PFSK-1 (cell line): ENCODE measurements around the gene ATG4B.

Experiments
- FOXP2 ChIP-seq: optimal IDR thresholded peaks from 2 replicates; pipeline ENCODE3; 2011; ENCODE audit warnings: borderline replicate concordance, control low read depth, inconsistent platforms; ENCODE audit not compliant: insufficient read depth; ENCODE audit errors: extremely low read length, extremely low read depth
- POLR2AphosphoS5 ChIP-seq: IDR thresholded peaks from 2 replicates; pipeline ENCODE4 v1.6.1; 2012; ENCODE audit warnings: low read depth, mild to moderate bottlenecking, control low read depth, low read length, moderate library complexity
- REST ChIP-seq, 2 experiments: IDR thresholded peaks; 2 replicates each; pipeline versions ENCODE4 v1.6.1 to v1.8.0; 2011 to 2012; ENCODE audit warnings: low read depth in 2 of 2, low read length in 2 of 2, control low read depth in 1 of 2, inconsistent platforms in 1 of 2, mild to moderate bottlenecking in 1 of 2, moderate library complexity in 1 of 2; ENCODE audit not compliant: insufficient read depth in 1 of 2
- SIN3A ChIP-seq: IDR thresholded peaks from 2 replicates; pipeline ENCODE4 v1.6.1; 2012; ENCODE audit warnings: mild to moderate bottlenecking, low read length, moderate library complexity, borderline replicate concordance; ENCODE audit not compliant: insufficient read depth
- TAF1 ChIP-seq: IDR thresholded peaks from 2 replicates; pipeline ENCODE4 v1.6.1; 2012; ENCODE audit warnings: low read length, control low read depth, borderline replicate concordance; ENCODE audit not compliant: insufficient read depth

Gene ATG4B

GRCh38 chr2:241652142-241652541 is 14.6 kb downstream of the ATG4B start:
- TF ChIP-seq TAF1 (no peak), SIN3A (no peak), POLR2AphosphoS5 (no peak), FOXP2 (no peak)

GRCh38 chr2:241652722-241653121 is 15.2 kb downstream of the ATG4B start:
- no peak for TF ChIP-seq REST (IDR thresholded peaks at IDR 0.05; ENCODE audit: insufficient read depth in 1 of 2, low read depth in 2 of 2, low read length in 2 of 2)
- no peak for TF ChIP-seq FOXP2
- no peak for TF ChIP-seq POLR2AphosphoS5
- TF ChIP-seq SIN3A = no peak
- no peak for TF ChIP-seq TAF1

GRCh38 chr2:241653210-241653750 is 15.8 kb downstream of the ATG4B start:
- no peak for TF ChIP-seq SIN3A
- no peak for TF ChIP-seq TAF1
- no peak for TF ChIP-seq POLR2AphosphoS5
- TF ChIP-seq REST (IDR thresholded peaks at IDR 0.05; ENCODE audit: insufficient read depth in 1 of 2, low read depth in 2 of 2, low read length in 2 of 2) = no peak
- TF ChIP-seq FOXP2 = no peak

GRCh38 chr2:241654551-241654950 is 17.1 kb downstream of the ATG4B start:
- no peak for TF ChIP-seq FOXP2
- no peak for TF ChIP-seq REST (IDR thresholded peaks at IDR 0.05; ENCODE audit: insufficient read depth in 1 of 2, low read depth in 2 of 2, low read length in 2 of 2)
- no peak for TF ChIP-seq POLR2AphosphoS5

- TF ChIP-seq SIN3A (no peak), FOXP2 (no peak), TAF1 (no peak), POLR2AphosphoS5 (no peak), REST (IDR thresholded peaks at IDR 0.05; ENCODE audit: insufficient read depth in 1 of 2, low read depth in 2 of 2, low read length in 2 of 2) (no peak)
Observed at GRCh38 chr2:241655516-241656189, 18.2 kb downstream of the ATG4B start.
